GM23248 (cell line): Measurements from ENCODE around the gene GRM7. TPM values are rescaled to one million over a fixed set of nuclear protein-coding genes. Genes with fewer than 3 reads are reported as not detected.

ENCODE experiments used
- DNase-seq: peaks from one replicate; pipeline ENCODE4 v3.0.0-alpha.2; 2015
- H2AFZ ChIP-seq: fragments of 200-600 bp; sonication (generic); 2 replicates; pipeline ENCODE4 v1.6.1; 2016; ENCODE audit warnings: antibody characterized with exemption
- H3F3A ChIP-seq: fragments of 200-600 bp; sonication (generic); 2 replicates; pipeline ENCODE4 v1.6.1; 2016; ENCODE audit warnings: mild to moderate bottlenecking, antibody characterized with exemption, mixed run types; ENCODE audit not compliant: insufficient read depth
- H3K27ac ChIP-seq: fragments of 200-600 bp; sonication (generic); 2 replicates; pipeline ENCODE4 v1.5.1; 2016; ENCODE audit warnings: mild to moderate bottlenecking
- H3K27me3 ChIP-seq: fragments of 200-600 bp; sonication (generic); replicated peaks from 2 replicates; pipeline ENCODE4 v1.6.1; 2016; ENCODE audit warnings: mild to moderate bottlenecking; ENCODE audit not compliant: insufficient read depth
- H3K36me3 ChIP-seq: fragments of 200-600 bp; sonication (generic); 2 replicates; pipeline ENCODE4 v1.6.1; 2016; ENCODE audit warnings: low read depth, mild to moderate bottlenecking
- H3K4me1 ChIP-seq: fragments of 200-600 bp; sonication (generic); 2 replicates; pipeline ENCODE4 v1.6.1; 2016; ENCODE audit warnings: mild to moderate bottlenecking; ENCODE audit not compliant: insufficient read depth
- H3K4me2 ChIP-seq: fragments of 200-600 bp; sonication (generic); one replicate; pipeline ENCODE4 v1.6.1; 2016; ENCODE audit warnings: mild to moderate bottlenecking; ENCODE audit not compliant: unreplicated experiment
- H3K4me3 ChIP-seq: fragments of 200-600 bp; sonication (generic); 2 replicates; pipeline ENCODE4 v1.5.1; 2016; ENCODE audit warnings: mild to moderate bottlenecking
- H3K79me2 ChIP-seq: fragments of 200-600 bp; sonication (generic); 2 replicates; pipeline ENCODE4 v1.6.1; 2016; ENCODE audit warnings: mild to moderate bottlenecking; ENCODE audit not compliant: insufficient read depth
- H3K9ac ChIP-seq: fragments of 200-600 bp; sonication (generic); 2 replicates; pipeline ENCODE4 v1.6.1; 2016; ENCODE audit warnings: mild to moderate bottlenecking
- H3K9me2 ChIP-seq: fragments of 200-600 bp; sonication (generic); 2 replicates; pipeline ENCODE4 v1.6.1; 2016; ENCODE audit warnings: mixed run types, mild to moderate bottlenecking, moderate library complexity; ENCODE audit not compliant: insufficient read depth
- H3K9me3 ChIP-seq: fragments of 200-600 bp; sonication (generic); one replicate; pipeline ENCODE4 v1.6.1; 2017; ENCODE audit warnings: low read depth
- H4K20me1 ChIP-seq: fragments of 200-600 bp; sonication (generic); 2 replicates; pipeline ENCODE4 v1.6.0; 2016; ENCODE audit not compliant: insufficient read depth
- EZH2 ChIP-seq: fragments of 200-600 bp; sonication (generic); IDR thresholded peaks from 2 replicates; pipeline ENCODE4 v1.6.1; 2018; ENCODE audit warnings: antibody characterized with exemption, mild to moderate bottlenecking; ENCODE audit not compliant: insufficient read depth, poor library complexity, severe bottlenecking
- EZH2phosphoT487 ChIP-seq: fragments of 200-600 bp; sonication (generic); IDR thresholded peaks from 2 replicates; pipeline ENCODE4 v1.6.1; 2018; ENCODE audit warnings: antibody characterized with exemption, moderate library complexity, mild to moderate bottlenecking, low read depth; ENCODE audit not compliant: insufficient read depth
- WGBS, 2 experiments: methylation state at CpG; one replicate each; pipeline ENCODE4 v1.1.6; 2015 to 2017; ENCODE audit warnings: low lambda C conversion rate in 2 of 2, low coverage in 1 of 2; ENCODE audit errors: missing lambda C conversion rate in 2 of 2; 5-methylcytosine and 5-hydroxymethylcytosine counted together
- in situ Hi-C: fragments of 300-500 bp; cut with MboI; formaldehyde crosslinking; loops from 2 replicates; pipeline ENCODE4 v1.15.0; 2020
- polyA plus RNA-seq: library from polyadenylated mRNA; unstranded; fragments of >200 nt; fragmentation: Nextera tagmentation; extraction: Ambion mirVana; gene quantifications from 2 replicates; pipeline ENCODE4 v1.2.1, GENCODE V29; 2016
- total RNA-seq: library from RNA; depleted of rRNA; stranded (reverse); fragments of >200 nt; shearing (Covaris generic); gene quantifications from 2 replicates; pipeline ENCODE4 v1.2.3, GENCODE V29; 2014

Gene GRM7
- total and polyA plus RNA-seq, 2 experiments from 2014 or later, result not detected

DNA sequence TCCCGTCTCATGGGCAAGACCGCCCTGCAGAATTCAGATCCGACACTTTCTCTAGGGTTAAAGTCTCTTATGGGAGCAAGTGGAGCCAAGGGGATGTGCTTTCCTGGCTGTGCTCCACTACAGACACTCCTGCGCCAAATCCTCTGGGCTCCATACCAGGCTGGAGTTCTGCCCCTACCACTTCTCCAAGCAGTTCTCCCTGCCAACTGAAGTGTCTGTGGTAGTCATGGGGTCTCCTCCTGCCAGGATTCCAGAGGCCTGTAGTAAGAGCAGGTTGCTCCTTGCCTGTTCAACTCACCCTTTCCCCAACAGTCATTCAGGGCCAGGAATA lies 403.2 kb downstream of the GRM7 start:
- in situ Hi-C loops, result no loop called here
- Histone ChIP-seq H3K27me3 (no peaks in the 10 kb centered on the region), H3K9me3 (no peaks in the 10 kb centered on the region), H3K79me2 (no peaks in the 10 kb centered on the region), H3K9me2 (no peaks in the 10 kb centered on the region), H3K27ac (no peak overlapping the region), H2AFZ (no peak overlapping the region), H3K4me3 (no peak overlapping the region), H3K9ac (no peak overlapping the region), H3K36me3 (no peaks in the 10 kb centered on the region), H3F3A (no peaks in the 10 kb centered on the region), H3K4me2 (no peak overlapping the region), H3K4me1 (no peaks in the 10 kb centered on the region), H4K20me1 (no peaks in the 10 kb centered on the region)
- DNase-seq, result no peak
- 19 to 29% methylated on average over 4 of the region's 4 CpGs for WGBS, 2 experiments
- TF ChIP-seq EZH2phosphoT487 (no peak), EZH2 (no peak)

DNA sequence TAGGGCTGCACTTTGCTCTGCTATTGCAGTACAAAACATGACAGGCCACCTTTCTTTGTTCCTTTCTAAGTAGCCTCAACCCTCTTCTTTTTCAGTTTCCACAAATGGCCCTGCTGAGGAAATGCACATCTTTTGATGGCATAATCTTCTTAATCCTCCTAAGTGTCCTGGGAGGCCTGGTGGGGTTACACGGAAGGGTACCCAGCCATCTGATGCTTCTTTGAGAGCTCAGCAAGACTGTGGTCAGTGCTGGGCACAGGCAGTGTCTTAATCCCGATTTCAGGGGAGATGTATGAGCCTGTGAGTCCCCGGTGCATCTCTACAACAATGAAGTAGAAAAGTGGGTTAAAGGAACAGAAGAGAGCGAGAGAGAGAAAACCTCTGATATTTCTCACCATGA lies 404.8 kb downstream of the GRM7 start:
- H3K4me2 ChIP-seq, result no peak overlapping the region
- TF ChIP-seq EZH2 (no peak), EZH2phosphoT487 (no peak)
- no peaks in the 10 kb centered on the region for H3K9me3 ChIP-seq
- H3K4me3 ChIP-seq, result no peak overlapping the region
- H3K27ac ChIP-seq, result no peak overlapping the region
- no peaks in the 10 kb centered on the region for H3K27me3 ChIP-seq
- H3K9me2 ChIP-seq, result no peaks in the 10 kb centered on the region
- H2AFZ ChIP-seq, result no peak overlapping the region
- no peak overlapping the region for H3K9ac ChIP-seq
- 8 to 20% methylated on average over 4 of the region's 4 CpGs for WGBS, 2 experiments
- no peaks in the 10 kb centered on the region; the same call in 1 of the 2 replicates for H4K20me1 ChIP-seq
- no peaks in the 10 kb centered on the region for H3K4me1 ChIP-seq
- H3K79me2 ChIP-seq, result no peaks in the 10 kb centered on the region
- DNase-seq, result no peak
- no peaks in the 10 kb centered on the region for H3F3A ChIP-seq
- no peaks in the 10 kb centered on the region for H3K36me3 ChIP-seq
- in situ Hi-C loops, result no loop called here

DNA sequence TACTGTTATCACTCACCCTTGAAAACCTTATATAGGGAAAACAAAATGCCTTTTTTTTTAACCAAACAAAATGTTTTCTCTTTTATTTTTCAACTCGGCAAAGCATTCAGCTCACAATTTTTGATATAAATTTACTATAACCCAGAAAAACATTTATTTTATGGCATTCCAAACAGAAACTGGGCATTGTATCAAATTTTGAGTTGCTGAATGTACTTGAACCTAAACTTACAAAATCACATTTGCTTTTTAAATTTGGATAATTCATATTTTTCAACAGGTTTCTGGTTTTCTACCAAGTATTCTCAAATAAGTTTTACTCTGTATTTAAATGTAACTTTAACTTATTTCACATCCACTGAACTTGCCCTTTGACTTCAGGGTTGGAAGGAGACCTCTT lies 405.6 kb downstream of the GRM7 start:
- WGBS, 2 experiments, result 56 to 63% methylated on average over 1 of the region's 1 CpG
- no peak for DNase-seq
- Histone ChIP-seq H3K4me2 (no peak overlapping the region), H3K27ac (no peak overlapping the region), H3F3A (no peaks in the 10 kb centered on the region), H3K9me2 (no peaks in the 10 kb centered on the region), H3K9ac (no peak overlapping the region), H3K9me3 (no peaks in the 10 kb centered on the region), H3K36me3 (no peaks in the 10 kb centered on the region), H3K4me1 (no peaks in the 10 kb centered on the region), H3K4me3 (no peak overlapping the region), H4K20me1 (no peaks in the 10 kb centered on the region; the same call in 1 of the 2 replicates), H3K27me3 (no peaks in the 10 kb centered on the region), H2AFZ (no peak overlapping the region), H3K79me2 (no peaks in the 10 kb centered on the region)
- in situ Hi-C loops, result no loop called here
- TF ChIP-seq EZH2 (no peak), EZH2phosphoT487 (no peak)

DNA sequence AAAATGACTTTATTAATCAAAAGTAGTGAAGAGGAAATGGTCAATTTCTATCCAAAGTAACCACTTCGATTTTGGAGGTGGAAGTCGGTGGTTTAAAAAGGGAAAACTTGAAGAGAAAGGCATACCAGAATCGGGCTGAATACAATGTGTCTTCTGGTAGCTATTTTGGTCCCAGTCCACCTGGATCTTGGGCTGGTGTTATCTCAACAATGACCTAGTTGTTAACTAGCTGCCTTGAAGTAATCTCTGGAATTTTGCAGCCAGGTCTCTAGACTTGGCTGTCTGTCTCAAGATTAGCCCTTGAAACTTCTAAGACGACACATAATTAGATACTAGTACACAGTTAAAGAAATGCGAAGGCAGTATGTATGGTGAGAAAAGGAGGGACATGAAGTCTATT lies 409.8 kb downstream of the GRM7 start:
- Histone ChIP-seq H3K36me3 (no peaks in the 10 kb centered on the region), H3K4me2 (no peak overlapping the region), H3F3A (no peaks in the 10 kb centered on the region), H3K27me3 (no peaks in the 10 kb centered on the region), H3K27ac (no peak overlapping the region), H2AFZ (no peak overlapping the region), H3K79me2 (no peaks in the 10 kb centered on the region), H3K9me3 (no peaks in the 10 kb centered on the region), H4K20me1 (no peaks in the 10 kb centered on the region; the same call in 1 of the 2 replicates), H3K9ac (no peak overlapping the region), H3K9me2 (no peaks in the 10 kb centered on the region), H3K4me3 (no peak overlapping the region), H3K4me1 (no peaks in the 10 kb centered on the region)
- 27 to 37% methylated on average over 5 of the region's 5 CpGs for WGBS, 2 experiments
- TF ChIP-seq EZH2phosphoT487 (no peak), EZH2 (no peak)
- no peak for DNase-seq
- in situ Hi-C loops, result no loop called here

DNA sequence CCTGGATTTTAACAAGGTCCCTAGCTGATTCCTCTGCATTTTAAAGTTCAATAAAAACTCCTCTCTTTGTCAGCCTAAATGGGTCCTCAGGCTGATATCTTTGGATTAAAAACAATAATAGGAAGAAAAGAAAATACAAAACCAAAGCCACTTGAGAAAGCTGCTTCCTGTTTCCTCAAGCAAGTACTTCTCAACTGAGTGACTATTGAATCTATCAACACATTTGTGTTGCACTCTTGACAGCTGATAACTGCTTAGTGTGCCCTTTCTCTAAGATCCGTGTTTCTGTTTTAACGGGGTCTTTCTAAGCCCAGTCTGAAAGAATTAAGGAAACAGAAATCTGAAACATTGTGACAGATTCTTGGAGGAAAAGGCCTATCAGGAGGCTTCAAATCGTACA lies 410.7 kb downstream of the GRM7 start:
- Histone ChIP-seq H4K20me1 (no peaks in the 10 kb centered on the region; the same call in 1 of the 2 replicates), H2AFZ (no peak overlapping the region), H3K27me3 (no peaks in the 10 kb centered on the region), H3K9me2 (no peaks in the 10 kb centered on the region), H3K27ac (no peak overlapping the region), H3K4me2 (no peak overlapping the region), H3K4me3 (no peak overlapping the region), H3K79me2 (no peaks in the 10 kb centered on the region), H3K9ac (no peak overlapping the region), H3K36me3 (no peaks in the 10 kb centered on the region), H3K9me3 (no peaks in the 10 kb centered on the region), H3K4me1 (no peaks in the 10 kb centered on the region), H3F3A (no peaks in the 10 kb centered on the region)
- in situ Hi-C loops, result no loop called here
- TF ChIP-seq EZH2 (no peak), EZH2phosphoT487 (no peak)
- 55 to 59% methylated on average over 3 of the region's 3 CpGs for WGBS, 2 experiments
- DNase-seq, result no peak
